ENCODE results near the gene GTF2H4.
"Not testable (repeated sequence)": the region's sequence is repeated elsewhere in the genome, so short reads cannot be mapped to it uniquely, and the experiment has no call there.

The GTF2H4 gene

DNA sequence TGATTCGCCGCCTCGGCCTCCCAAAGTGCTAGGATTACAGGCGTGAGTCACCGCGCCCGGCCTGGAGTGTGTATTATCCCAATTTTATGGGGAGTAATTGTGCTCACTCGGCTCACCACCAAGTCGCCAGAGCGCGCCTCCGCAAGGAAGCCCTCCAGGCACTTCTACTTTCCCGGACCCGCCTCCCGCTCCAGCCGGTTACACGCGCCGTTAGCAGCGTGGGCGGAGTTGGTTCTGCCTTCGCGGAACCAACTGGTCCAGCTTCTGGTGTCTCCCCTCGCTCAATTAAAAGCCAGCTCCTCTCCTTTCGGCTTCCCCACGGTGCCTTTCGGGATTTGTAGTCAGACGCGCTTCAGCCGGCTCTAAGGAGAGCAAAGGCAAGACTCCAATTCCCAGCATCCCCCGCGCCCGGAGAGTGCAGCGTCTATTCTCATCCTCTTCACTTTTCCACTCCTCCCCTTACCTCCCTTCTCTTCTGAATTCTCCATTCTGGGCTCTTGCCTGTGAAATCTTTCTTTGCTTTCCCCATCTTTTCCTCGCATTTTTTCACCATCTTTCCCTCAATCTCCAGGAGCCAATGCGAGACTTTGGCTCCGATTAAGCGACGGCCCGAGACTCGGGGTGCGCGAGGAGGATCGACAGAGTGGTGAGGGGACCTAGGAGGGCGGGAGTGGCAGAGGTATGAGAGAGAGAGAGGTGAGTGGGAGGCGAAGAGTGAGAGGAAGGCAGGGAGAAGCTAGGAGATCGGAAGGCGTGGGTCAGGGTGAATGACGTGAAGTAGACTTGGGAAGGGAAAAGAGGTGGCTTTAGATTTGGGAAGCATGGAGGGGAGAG is at the start of gene GTF2H4:
TSS of gene GTF2H4 (plus strand) at position 450 of the 834 bp plus-strand sequence.
- peak; percentile 70 to 97 (median 93) for DNase-seq

DNA sequence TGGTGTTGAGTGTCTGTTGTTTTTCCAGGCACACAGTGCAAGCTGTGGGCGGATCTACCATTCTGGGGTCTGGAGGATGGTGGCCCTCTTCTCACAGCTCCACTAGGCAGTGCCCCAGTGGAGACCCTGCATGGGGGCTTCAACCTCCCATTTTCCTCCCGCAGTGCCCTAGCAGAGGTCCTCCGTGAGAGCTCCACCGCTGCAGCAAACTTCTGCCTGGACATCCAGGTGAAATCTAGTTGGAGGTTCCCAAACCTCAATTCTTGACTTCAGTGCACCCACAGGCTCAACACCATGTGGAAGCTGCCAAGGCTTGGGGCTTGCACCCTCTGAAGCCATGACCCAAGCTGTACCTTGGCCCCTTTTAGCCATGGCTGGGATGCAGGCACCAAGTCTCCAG is 48.3 kb upstream of the GTF2H4 start:
- not testable (repeated sequence) for DNase-seq

DNA sequence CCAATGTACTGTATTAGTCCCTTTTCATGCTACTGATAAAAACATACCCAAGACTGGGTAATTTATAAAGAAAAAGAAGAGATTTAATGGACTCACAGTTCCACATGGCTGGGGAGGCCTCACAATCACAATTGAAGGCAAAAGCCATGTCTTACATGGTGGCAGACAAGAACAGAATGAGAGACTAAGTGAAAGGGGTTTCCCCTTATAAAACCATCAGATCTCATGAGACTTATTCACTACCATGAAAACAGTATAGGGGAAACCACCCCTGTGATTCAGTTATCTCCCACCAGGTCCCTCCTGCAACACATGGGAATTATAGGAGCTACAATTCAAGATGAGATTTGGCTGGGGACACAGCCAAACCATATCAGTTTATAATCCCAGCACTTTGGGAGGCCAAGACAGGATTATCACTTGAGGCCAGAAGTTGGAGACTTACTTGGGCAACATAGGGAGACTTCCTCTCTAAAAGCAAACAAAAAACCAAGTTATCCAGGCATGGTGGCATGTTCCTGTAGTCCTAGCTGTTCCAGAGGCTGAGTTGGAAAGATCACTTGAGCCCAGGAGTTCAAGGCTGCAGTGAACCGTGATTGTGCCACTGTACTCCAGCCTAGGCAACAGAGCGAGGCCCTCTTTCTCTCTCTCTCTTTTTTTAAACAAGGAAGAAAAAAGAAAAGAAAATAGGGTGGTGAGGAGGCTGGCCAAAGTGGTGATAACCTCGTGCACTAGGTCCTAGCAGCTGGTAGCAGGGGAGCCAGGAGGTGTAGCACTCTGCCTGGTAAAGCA is 46.6 kb upstream of the GTF2H4 start:
- no peak for DNase-seq

DNA sequence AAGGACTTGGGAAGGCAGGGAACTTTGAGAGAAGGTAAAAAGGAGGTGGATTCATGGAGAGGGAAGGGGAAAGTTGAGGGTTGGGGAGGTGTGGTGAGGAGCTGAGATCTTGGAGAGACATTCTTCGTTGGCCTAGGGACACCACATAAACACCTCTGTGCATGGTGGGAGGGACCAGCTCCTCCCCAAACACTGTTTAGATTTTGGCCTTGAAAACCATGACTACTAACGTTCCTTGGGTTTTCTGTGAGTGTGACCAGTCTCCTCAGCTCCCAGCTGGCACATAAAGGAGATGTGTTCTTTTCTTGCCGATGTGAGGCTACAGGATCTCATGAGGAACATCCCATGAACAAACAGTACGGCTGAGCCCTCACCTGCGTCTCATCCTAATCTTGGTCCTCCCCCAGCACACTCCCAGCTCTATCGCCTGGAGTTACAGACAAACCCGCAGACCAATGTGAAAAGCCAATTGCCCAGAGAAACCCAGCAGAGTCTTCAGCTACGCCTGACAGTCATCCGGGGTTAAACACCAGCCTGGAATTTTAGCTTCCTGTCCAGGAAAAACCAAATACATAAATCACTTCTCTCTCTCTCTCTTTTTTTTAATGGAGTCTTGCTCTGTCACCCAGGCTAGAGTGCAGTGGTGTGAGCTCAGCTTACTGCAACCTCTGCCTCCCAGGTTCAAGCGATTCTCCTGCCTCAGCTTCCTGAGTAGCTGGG is 45.7 kb upstream of the GTF2H4 start:
- DNase-seq, result no peak

DNA sequence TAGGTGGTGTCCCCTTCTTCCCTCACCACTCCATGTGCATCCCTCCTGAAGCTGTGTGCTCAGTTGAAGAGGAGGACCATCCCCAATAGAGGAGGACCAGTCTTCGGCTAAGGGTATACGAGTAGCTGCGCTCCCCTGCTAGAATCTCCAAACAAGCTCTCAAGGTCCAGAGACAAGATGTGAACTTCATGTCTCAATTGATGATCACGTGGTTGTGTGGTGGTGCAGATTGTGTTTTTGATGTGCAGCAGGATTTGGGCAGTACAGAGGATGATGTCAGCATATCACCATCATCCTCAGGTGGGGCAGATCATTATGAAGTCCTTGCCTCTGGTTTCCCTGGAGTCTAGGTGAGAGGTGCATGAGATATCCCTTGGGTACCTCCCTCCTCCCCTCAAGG is 43.7 kb upstream of the GTF2H4 start:
- DNase-seq, result no peak

DNA sequence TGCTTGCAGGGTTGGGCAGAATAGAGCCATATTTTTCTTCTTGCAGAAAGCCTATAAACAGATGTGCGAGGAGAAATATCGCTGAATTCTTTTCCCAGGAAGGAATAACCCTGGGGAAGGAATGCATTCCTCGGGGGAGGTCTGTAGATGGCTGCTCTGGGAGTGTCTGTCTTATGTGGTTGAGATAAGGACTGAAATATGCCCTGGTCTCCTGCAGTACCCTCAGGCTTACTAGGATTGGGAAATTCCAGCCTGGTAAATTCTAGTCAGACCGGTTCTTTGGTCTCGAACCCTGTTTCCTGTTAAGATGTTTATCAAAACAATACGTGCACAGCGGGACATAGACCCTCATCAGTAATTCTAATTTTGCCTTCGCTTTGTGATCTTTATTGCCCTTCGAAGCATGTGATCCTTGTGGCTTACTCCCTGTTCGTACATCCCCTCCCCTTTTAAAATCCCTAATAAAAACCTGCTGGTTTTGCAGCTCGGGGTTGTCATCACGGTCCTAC is 38.7 kb upstream of the GTF2H4 start:
- DNase-seq, result not testable (repeated sequence)

DNA sequence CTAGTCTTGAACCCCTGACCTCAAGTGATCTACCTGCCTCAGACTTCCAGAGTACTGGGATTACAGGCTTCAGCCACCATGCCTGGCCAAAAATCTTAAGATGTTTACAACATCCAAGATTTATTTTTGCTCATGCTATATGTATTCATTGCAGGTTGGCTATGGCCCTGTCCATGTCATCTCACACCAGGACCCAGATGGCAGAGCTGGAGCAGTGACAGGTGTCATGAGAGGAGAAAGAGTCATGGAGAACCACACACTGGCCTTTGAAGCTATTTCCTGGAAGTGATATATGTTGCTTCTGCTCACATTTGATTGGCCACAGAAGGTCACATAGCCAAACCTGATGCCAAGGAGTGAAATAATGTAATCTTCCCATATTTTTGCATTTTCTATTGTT is 37.5 kb upstream of the GTF2H4 start:
- DNase-seq, result no peak

DNA sequence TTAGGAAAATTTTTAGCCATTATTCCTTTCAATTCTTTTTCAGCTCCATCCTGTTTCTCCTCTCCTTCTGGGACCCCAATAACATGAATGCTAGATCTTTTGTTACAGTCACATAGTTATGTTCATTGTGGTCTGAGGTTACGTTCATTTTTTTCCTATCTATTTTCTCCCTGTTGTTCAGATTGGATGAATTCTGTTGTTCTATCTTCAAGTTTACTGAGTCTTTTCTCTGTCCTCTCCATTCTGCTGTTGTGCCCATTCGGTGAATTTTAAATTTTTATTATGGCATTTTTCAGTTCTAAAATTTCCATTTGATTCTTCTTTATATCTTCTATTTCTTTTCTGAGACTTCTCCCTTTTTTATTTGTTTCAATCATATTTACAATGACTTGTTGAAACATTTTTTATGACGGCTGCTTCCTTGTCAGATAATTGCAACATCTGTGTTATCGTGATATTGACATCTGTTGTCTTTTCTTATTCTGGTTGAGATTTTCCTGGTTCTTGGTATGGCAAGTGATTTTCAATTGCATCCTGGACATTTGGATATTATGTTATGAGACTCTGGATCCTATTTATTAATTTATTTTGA is 36.3 kb upstream of the GTF2H4 start:
- no peak for DNase-seq

DNA sequence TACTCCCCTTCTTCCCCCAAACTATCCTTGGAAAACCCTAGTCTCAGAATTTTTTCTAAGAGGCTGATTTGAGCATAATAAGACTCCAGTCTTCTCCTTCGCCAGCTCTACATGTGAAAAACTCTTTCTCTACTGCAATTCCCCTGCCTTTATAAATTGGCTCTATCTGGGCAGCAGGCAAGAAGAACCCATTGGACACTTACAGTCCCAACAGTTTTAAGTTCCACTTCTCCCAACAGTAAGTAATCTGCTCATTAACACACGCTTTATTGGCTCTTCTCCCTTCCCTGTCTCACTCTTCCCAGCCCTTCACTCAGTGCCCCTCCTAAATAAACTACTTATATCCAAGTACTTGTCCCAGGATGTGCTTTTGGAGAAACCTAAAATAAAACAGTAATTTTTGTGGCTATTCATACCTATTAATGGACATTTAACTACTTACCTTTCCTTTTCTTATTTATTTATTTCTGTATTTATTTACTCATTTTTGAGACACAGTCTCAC is 34.8 kb upstream of the GTF2H4 start:
- DNase-seq, result no peak

DNA sequence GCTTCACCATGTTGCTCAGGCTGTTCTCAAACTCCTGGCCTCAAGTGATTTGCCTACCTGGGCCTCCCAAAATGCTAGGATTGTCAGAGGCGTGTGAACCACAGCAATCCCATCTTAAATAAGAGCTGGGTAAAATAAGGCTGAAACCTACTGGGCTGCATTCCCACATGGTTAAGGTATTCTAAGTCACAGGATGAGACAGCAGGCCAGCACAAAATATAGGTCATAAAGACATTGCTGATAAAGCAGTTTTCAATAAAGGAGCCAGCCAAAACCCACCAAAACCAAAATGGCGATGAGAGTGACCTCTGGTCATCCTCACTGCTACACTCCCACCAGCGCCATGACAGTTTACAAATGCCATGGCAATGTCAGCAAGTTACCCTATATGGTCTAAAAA is 34.2 kb upstream of the GTF2H4 start:
- not testable (repeated sequence) for DNase-seq

DNA sequence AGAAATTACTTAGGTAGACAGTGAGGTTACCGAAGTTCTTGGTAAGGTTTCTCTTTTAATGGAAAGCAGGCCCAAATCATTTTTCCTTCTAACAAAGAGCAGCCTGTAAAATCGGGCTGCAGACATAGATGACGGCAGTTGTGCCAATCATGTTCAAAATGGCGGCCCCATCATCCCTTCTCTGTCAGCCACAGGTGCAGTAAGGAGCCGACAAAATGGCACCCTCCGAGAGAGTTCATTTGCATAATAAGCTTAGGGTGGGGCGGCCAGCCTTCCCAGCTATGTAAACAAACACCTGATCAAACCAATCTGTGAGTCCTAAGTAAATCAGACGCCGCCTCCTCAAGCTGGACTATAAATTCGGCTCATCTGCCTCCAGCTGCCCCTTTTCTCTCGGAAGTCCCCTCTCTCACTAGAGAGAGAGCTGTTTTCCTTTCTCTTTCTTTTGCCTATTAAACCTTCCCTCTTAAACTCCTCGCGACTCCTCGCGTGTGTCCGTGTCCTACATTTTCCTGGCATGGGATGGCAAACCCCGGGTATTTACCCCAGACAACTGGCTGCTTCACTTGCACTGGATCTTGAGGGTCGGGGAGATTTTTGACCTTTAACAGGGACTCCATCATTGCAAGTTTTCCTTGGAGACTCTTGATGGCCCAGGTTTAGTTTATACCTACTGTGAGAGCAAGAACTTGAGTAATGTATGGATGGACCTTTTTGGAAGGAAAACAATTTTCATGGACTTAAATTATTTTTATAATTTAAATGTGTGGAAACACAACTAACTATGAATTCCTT is 32.6 kb upstream of the GTF2H4 start:
- DNase-seq, result no peak

DNA sequence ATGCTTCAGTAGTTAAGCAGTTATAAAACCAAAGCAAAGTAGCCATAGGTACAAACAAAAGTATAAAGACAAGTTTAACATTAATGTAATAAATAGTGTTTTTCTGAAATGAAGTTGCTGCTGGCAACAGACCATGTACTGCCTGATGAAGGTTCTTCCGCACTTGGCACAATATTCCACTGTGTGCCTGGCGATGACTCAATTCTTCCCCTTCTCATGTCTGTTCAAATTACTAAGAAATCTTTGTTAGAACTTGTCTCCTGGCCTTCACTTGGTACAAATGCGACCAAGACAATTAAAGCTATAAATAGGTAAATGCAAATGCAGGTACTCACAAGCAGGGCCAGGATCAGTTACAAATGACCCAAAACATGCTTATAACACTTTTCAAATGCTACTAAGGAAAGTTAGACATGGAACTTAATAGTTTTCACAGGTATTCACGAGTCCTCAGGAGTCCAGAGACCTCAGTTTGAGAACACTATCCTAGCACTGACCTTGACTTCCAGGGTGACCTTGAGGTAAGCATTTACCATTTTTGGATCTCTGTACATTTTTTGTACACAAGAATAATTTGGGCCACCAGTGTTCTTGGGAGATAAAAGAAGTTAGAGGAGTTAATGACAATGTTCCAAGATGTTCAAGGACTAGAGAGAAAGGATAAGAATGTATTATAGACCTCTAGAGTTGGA is 31.8 kb upstream of the GTF2H4 start:
- no peak for DNase-seq

DNA sequence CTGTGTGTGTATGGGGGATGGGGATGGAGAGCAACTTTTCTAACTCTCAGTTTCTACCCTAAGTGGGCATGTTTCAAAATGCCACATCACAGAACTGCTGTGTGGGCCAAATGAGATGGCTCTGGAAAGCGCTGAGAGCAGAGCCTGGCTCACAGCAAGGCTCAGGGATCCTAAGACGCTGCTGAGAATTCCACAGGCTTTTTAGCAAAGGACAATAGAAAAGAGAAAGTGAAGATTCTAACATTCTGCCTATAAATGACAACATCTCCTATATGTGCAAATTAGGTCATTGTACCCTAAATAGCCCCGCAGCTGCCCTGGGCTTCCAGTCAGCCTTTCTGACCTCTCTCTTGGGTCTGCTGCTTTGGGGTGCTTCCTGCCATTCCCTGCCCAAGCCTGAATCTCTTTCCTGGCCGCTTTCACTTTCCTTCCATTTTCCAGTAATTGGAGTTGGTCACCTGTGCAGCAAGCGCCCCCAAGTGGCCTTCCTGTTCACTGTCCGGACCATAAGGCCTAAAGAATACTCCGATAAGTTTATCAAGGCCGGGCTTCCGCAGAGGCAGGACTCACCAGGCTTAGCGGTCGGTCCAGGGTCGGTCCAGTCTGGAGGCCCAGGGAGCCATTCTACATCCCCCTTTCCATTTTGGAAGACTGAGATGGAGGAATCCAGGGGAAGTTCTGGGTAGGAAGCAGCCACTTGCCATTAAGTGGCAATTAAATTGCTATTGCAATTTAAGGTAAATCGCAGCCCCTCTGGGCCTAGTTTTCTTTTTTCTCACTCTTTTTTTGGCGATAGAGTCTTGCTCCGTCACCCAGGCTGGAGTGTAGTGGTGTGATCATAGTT is 30.4 kb upstream of the GTF2H4 start:
- peak in 12 of 14 donors; percentile 48 to 86 (median 78) for DNase-seq

DNA sequence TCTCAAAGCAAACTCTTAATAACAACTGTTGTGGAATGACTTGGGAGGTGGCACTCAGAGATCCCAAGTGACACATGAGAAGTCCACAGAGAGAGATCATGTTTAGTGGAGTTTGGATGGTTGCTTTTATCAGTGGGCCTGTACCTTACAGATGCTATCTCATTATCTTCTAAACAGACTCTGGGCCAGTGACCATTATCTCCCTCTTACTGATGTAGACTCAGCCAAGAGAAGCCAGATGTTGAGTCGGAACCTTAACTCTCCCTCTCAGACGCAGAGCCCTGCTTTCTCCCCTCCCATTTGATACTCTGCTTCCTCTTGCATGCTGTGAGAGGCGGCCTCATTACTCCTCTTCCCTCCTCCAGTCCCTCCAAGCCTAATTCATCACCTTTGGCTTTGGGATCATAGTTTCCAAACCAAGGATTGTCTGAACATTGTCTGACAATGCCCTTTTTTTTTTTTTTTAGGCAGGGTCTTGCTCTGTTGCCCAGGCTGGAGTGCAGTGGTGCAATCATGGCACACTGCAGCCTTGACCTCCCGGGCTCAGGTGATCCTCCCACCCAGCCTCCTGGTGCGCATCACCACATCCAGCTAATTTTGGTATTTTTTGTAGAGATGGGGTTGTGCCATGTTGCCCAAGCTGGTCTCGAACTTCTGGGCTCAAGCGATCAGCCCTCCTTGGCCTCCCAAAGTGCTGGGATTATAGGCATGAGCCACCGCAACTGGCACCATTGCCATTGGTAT is 28.2 kb upstream of the GTF2H4 start:
- no peak for DNase-seq

DNA sequence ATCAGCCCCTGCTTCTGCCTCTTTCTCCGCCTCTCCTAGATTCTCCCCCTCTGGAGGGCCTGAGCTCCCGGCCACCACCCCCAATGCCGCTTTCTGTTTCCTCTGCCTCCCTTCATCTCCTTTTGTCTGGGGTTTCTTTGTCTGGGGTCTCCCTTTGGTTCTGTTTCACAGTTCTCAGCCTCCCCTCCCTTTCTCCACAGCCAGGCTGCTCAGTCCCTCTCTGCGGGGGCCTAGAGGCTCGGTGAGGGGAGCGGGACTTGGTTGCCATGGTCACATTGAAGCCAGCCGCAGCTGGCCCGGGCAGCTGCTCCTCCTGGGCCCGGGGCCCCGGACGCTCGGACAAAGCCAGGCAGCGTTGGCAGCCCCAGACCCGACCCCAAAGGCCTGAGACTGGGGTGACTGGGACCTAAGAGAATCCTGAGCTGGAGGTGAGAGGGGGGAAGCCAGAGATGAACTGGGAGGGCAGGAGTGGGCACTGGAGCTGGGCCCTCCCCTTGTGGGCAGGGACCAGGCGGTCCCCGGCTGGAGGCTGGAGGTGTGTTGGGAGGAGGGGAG is 27.2 kb upstream of the GTF2H4 start:
- DNase-seq, result peak in 10 of 14 donors; percentile 22 to 84 (median 66)

DNA sequence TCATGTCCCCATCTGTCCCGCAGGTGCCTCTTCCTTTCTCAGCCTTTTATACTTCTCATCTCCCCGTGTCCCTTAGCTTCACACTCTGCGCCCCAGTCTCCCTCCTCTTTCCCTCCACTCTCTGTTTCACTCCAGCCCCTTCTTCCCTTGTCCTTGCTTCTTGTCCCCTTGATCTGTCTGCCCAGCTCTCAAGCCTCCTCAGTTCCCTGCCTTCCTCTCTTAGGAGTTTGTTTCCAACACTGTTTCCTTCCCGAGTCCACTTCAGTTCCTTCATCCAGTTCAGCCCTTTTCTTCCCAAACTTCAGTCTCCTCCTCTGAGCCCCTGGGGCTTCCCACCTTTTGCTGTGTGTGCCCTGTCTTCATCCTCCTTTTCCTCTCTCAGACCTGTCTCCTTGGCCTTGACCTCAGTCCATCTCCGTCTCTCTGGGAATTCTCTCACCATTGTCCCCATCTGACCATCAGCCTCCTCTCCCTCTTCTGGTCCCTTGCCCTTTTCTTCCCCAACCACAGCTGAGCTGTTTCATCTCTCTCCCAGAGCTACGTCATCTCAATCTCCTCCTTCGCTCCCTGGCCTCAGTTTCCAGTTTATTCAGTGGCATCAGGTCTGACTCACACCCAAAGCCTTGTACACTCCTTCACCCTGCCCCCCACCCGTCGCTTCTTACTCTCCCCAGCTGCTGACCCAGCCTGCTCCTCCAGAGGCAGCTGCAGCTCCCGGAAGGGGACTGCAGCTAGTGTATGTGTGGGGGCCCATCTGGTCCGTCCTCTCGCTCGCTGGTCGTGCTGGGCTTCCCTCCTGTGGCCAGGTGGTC is 26.4 kb upstream of the GTF2H4 start:
- peak in 8 of 14 donors; percentile 21 to 82 (median 50) for DNase-seq

DNA sequence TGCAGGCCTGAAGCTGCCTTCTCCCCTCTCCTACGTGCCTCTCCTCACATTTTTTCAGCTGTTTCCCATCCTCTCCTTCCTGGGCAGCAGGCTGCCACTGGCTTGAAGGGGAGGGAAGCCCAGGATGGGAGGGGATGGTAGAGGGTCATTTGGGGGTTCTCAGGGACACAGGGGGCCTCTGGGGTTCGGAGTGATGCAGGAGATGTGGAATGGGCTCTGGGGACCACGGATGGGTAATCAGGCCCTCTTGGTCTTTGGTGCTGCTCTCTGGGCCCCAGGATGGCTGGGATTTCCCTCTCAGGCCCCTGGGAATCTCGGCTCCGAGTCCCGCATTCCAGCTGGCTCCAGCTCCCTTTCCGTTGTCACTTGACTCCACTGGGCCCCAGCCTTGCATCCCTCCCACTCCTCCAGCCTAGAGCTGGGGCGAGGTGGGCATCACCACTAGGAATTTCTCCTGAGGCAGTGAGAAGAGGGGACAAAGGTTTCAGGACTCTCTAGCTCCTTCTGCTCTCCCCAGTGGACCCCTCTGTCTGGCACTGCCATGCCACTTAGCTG is 25.7 kb upstream of the GTF2H4 start:
- DNase-seq, result peak in 4 of 14 donors; percentile 40 to 62 (median 60)
